A549 (cell line): Measurements from ENCODE around the gene CD22. TPM values are rescaled to one million over a fixed set of nuclear protein-coding genes. Genes with fewer than 3 reads are reported as not detected.

Experiments used
- ATAC-seq, 2 experiments: fragments of 200-7000 bp in 1 of 2; fragments of >200 bp in 1 of 2; cut with Nextera tagmentation in 1 of 2; cut with Tn5 transposase in 1 of 2; 3 replicates each; pipeline versions ENCODE4 v1.8.0 to v1.9.1; 2018 to 2020; ENCODE audit warnings: mild to moderate bottlenecking in 1 of 2, moderate library complexity in 1 of 2
- CTCF ChIA-PET: fragments of 300-600 bp; sonication (Branson Sonifier 250); formaldehyde crosslinking; extraction: SDS; loops from one replicate; lab custom pipeline; 2021; ENCODE audit warnings: antibody characterized with exemption, inconsistent platforms; lab: Yijun Ruan, JAX
- POLR2A ChIA-PET: fragments of 350-600 bp; formaldehyde crosslinking; extraction: SDS; loops from one replicate; lab custom pipeline; 2021; ENCODE audit warnings: antibody characterized with exemption, inconsistent platforms; lab: Yijun Ruan, JAX
- DNase-seq, 2 experiments: peaks; one replicate each; pipeline versions ENCODE4 v3.0.0 to v3.0.0-alpha.2; 2011 to 2016; ENCODE audit warnings: low read depth in 1 of 2, low spot score in 1 of 2
- FAIRE-seq: peaks from 2 replicates; lab custom pipeline; 2011; peaks lifted over from hg19 to GRCh38; lab: Jason Lieb, UNC
- H3K27ac ChIP-seq, 2 experiments: fragments of >200 bp; sonication (Bioruptor Twin); formaldehyde crosslinking; 3 replicates each; pipeline ENCODE4 v1.5.1; 2016 to 2017
- H3K4me1 ChIP-seq: fragments of >200 bp; sonication (Bioruptor Twin); formaldehyde crosslinking; 3 replicates; pipeline ENCODE4 v1.6.1; 2016
- H3K4me2 ChIP-seq: fragments of >200 bp; sonication (Bioruptor Twin); formaldehyde crosslinking; 3 replicates; pipeline ENCODE4 v1.6.1; 2016
- H3K4me3 ChIP-seq: fragments of >200 bp; sonication (Bioruptor Twin); formaldehyde crosslinking; 3 replicates; pipeline ENCODE4 v1.5.1; 2016
- H3K9me3 ChIP-seq: fragments of >200 bp; sonication (Bioruptor Twin); formaldehyde crosslinking; 3 replicates; pipeline ENCODE4 v1.6.1; 2016
- ATOH8 ChIP-seq: fragments of 250-450 bp; sonication (Bioruptor Pico); IDR thresholded peaks from 2 replicates; pipeline ENCODE4 v1.5.0; 2020; ENCODE audit warnings: low read depth, mild to moderate bottlenecking, moderate library complexity
- BCL3 ChIP-seq: fragments of >200 bp; sonication (Bioruptor Twin); formaldehyde crosslinking; IDR thresholded peaks from 3 replicates; pipeline ENCODE4 v1.6.1; 2016
- BHLHE40 ChIP-seq: IDR thresholded peaks from 2 replicates; pipeline ENCODE4 v1.6.1; 2012; ENCODE audit warnings: low read depth, low read length, inconsistent platforms
- CBX2 ChIP-seq: fragments of 200-600 bp; sonication (generic); IDR thresholded peaks from 2 replicates; pipeline ENCODE4 v1.6.1; 2016; ENCODE audit warnings: low read depth, mild to moderate bottlenecking, borderline replicate concordance
- CEBPB ChIP-seq, 2 experiments: fragments of >200 bp in 1 of 2; sonication (Bioruptor Twin) in 1 of 2; formaldehyde crosslinking in 1 of 2; IDR thresholded peaks; 2 replicates each; pipeline ENCODE4 v1.6.1; 2012 to 2016
- CHD2 ChIP-seq: fragments of 150-350 bp; IDR thresholded peaks from 2 replicates; pipeline ENCODE4 v1.6.1; 2014; ENCODE audit warnings: low read length; ENCODE audit not compliant: partially characterized antibody
- CHD4 ChIP-seq: fragments of 200-600 bp; sonication (generic); IDR thresholded peaks from 2 replicates; pipeline ENCODE4 v1.6.1; 2016; ENCODE audit warnings: antibody characterized with exemption, mild to moderate bottlenecking, borderline replicate concordance
- E2F6 ChIP-seq: IDR thresholded peaks from 2 replicates; pipeline ENCODE4 v1.6.1; 2012; ENCODE audit warnings: low read depth, borderline replicate concordance
- ELK1 ChIP-seq: fragments of 150-350 bp; IDR thresholded peaks from 2 replicates; pipeline ENCODE4 v1.6.1; 2014; ENCODE audit warnings: low read depth, mild to moderate bottlenecking, low read length
- FOSB ChIP-seq: fragments of 250-450 bp; sonication (Bioruptor Pico); IDR thresholded peaks from 2 replicates; pipeline ENCODE4 v1.5.0; 2020; ENCODE audit warnings: mild to moderate bottlenecking, moderate library complexity
- GATA3 ChIP-seq: IDR thresholded peaks from 2 replicates; pipeline ENCODE4 v1.6.1; 2012; ENCODE audit warnings: borderline replicate concordance
- HDAC2 ChIP-seq: fragments of 200-600 bp; sonication (generic); IDR thresholded peaks from 2 replicates; pipeline ENCODE4 v1.6.1; 2016
- HOXA7 ChIP-seq: fragments of 250-450 bp; sonication (Bioruptor Pico); IDR thresholded peaks from 2 replicates; pipeline ENCODE4 v1.5.0; 2020; ENCODE audit warnings: mild to moderate bottlenecking, moderate library complexity
- KDM1A ChIP-seq: fragments of 200-600 bp; sonication (generic); IDR thresholded peaks from 2 replicates; pipeline ENCODE4 v1.6.1; 2016; ENCODE audit warnings: low read depth, mild to moderate bottlenecking
- KDM5A ChIP-seq: fragments of 200-600 bp; sonication (generic); IDR thresholded peaks from 2 replicates; pipeline ENCODE4 v1.6.1; 2016; ENCODE audit warnings: antibody characterized with exemption, mild to moderate bottlenecking
- MYC ChIP-seq: IDR thresholded peaks from 2 replicates; pipeline ENCODE4 v1.6.1; 2012; ENCODE audit warnings: mild to moderate bottlenecking, inconsistent platforms, low read length, improper control_type of control experiment, borderline replicate concordance
- NPAS2 ChIP-seq: fragments of 250-450 bp; sonication (Bioruptor Pico); IDR thresholded peaks from 2 replicates; pipeline ENCODE4 v1.8.0; 2022; ENCODE audit warnings: mild to moderate bottlenecking, moderate library complexity, borderline replicate concordance
- NR3C1 ChIP-seq: fragments of >200 bp; sonication (Bioruptor Twin); formaldehyde crosslinking; IDR thresholded peaks from 3 replicates; pipeline ENCODE4 v1.6.1; 2017
- PBX3 ChIP-seq: IDR thresholded peaks from 2 replicates; pipeline ENCODE4 v1.6.1; 2012
- PHF8 ChIP-seq: fragments of 200-600 bp; sonication (generic); IDR thresholded peaks from 2 replicates; pipeline ENCODE4 v1.6.1; 2016; ENCODE audit warnings: low read depth, mild to moderate bottlenecking, antibody characterized with exemption, moderate library complexity, borderline replicate concordance
- POLR2A ChIP-seq: IDR thresholded peaks from 2 replicates; pipeline ENCODE4 v1.6.1; 2012; ENCODE audit warnings: mild to moderate bottlenecking, low read length
- POLR2AphosphoS2 ChIP-seq: conservative IDR thresholded peaks from 2 replicates; pipeline ENCODE4 v1.6.1; 2012; ENCODE audit warnings: low read length, improper control_type of control experiment, inconsistent platforms
- RAD21 ChIP-seq, 2 experiments: fragments of >200 bp in 1 of 2; sonication (Bioruptor Twin) in 1 of 2; formaldehyde crosslinking in 1 of 2; IDR thresholded peaks in 1 of 2; conservative IDR thresholded peaks in 1 of 2; 2 replicates in 1 of 2; 3 replicates in 1 of 2; pipeline ENCODE4 v1.6.1; 2012 to 2018; ENCODE audit warnings: inconsistent platforms in 1 of 2
- RARB ChIP-seq: fragments of 250-450 bp; sonication (Bioruptor Pico); IDR thresholded peaks from 2 replicates; pipeline ENCODE4 v1.8.0; 2021; ENCODE audit warnings: mild to moderate bottlenecking, moderate library complexity
- RFX5 ChIP-seq: fragments of 450-650 bp; IDR thresholded peaks from 2 replicates; pipeline ENCODE4 v1.7.1; 2014; ENCODE audit warnings: antibody characterized with exemption, mild to moderate bottlenecking, moderate library complexity
- SREBF2 ChIP-seq: fragments of 450-650 bp; IDR thresholded peaks from 2 replicates; pipeline ENCODE4 v1.6.1; 2014; ENCODE audit warnings: mild to moderate bottlenecking, moderate library complexity
- TFCP2L1 ChIP-seq: fragments of 250-450 bp; sonication (Bioruptor Pico); IDR thresholded peaks from 2 replicates; pipeline ENCODE4 v1.5.0; 2021; ENCODE audit warnings: mild to moderate bottlenecking
- USF2 ChIP-seq: fragments of 450-650 bp; IDR thresholded peaks from 2 replicates; pipeline ENCODE4 v1.6.1; 2014; ENCODE audit warnings: antibody characterized with exemption
- ZC3H11A ChIP-seq: fragments of 450-650 bp; IDR thresholded peaks from 2 replicates; pipeline ENCODE4 v1.6.1; 2014; ENCODE audit warnings: antibody characterized with exemption, mild to moderate bottlenecking
- ZFP36 ChIP-seq: fragments of 450-650 bp; IDR thresholded peaks from 2 replicates; pipeline ENCODE4 v1.6.1; 2014; ENCODE audit warnings: borderline replicate concordance; ENCODE audit not compliant: partially characterized antibody
- WGBS: methylation state at CpG from one replicate; pipeline ENCODE4 v1.1.6; 2017; ENCODE audit errors: missing lambda C conversion rate; 5-methylcytosine and 5-hydroxymethylcytosine counted together
- polyA minus RNA-seq: library from RNA; depleted of rRNA, polyadenylated mRNA; stranded (reverse); fragments of >200 nt; gene quantifications from 2 replicates; pipeline ENCODE4 v1.2.3, GENCODE V29; 2011; rRNA and poly(A)+ RNA removed
- polyA plus RNA-seq, 4 experiments: library from polyadenylated mRNA; depleted of rRNA in 3 of 4; stranded (reverse); fragments of >200 nt; fragmentation: RNase III in 1 of 4; extraction: RNeasy Plus Mini Kit Qiagen cat#74134 plus additional on column Dnase treatment in 1 of 4; gene quantifications; 2 replicates in 3 of 4; 3 replicates in 1 of 4; pipeline ENCODE4 v1.2.3, GENCODE V29; 2011 to 2017

Gene CD22
- polyA plus RNA-seq (2011; rRNA removed): 0.14 and 0.29 TPM in 2 replicates
- polyA plus RNA-seq (2012; cell fraction: cytosol; rRNA removed): 0.03 and 0.20 TPM in 2 replicates
- 0.18 TPM in 1 of 2 replicates, not detected in the other for polyA plus RNA-seq (2012; cell fraction: nucleus; rRNA removed)
- polyA plus RNA-seq (2017; fragmentation: RNase III; extraction: RNeasy Plus Mini Kit Qiagen cat#74134 plus additional on column Dnase treatment): 0.05 TPM in 1 of 3 replicates, not detected in the others
- polyA minus RNA-seq: not detected in 2 replicates

GRCh38 chr19:35328851-35329285, at the start of gene CD22:
CD22 (plus strand) TSS chr19:35329187; CDS start chr19:35332041, 2,854 bp downstream.
- Histone ChIP-seq H3K4me2 (no peak within 1 kb of the TSS), H3K4me1 (no peaks in the 10 kb centered on the region), H3K9me3 (no peaks in the 10 kb centered on the region), H3K27ac (no peak within 1 kb of the TSS)
- no peak for ATAC-seq
- DNase-seq: no peak
- no peak for FAIRE-seq
- POLR2A ChIA-PET: no interaction called here
- WGBS: 69% methylated on average over 12 of the region's 12 CpGs
- TF ChIP-seq BCL3: no peak
- no peak for TF ChIP-seq CHD4
- TF ChIP-seq CEBPB (IDR thresholded peaks at IDR 0.05): no peak
- TF ChIP-seq PHF8: no peak
- no peak for TF ChIP-seq PBX3
- no peak for TF ChIP-seq CBX2
- TF ChIP-seq CHD2: no peak
- TF ChIP-seq RFX5: no peak
- TF ChIP-seq ZC3H11A: no peak
- TF ChIP-seq USF2: no peak
- no peak for TF ChIP-seq KDM1A
- no peak for TF ChIP-seq RAD21 (conservative IDR thresholded peaks at IDR 0.05 in 1 of 2, IDR thresholded peaks at IDR 0.05 in 1 of 2)
- TF ChIP-seq RARB (CRISPR knock-in tag): no peak
- TF ChIP-seq TFCP2L1: no peak
- TF ChIP-seq ELK1: no peak
- no peak for TF ChIP-seq E2F6
- TF ChIP-seq GATA3: no peak
- TF ChIP-seq FOSB (CRISPR knock-in tag): no peak
- no peak for TF ChIP-seq HDAC2
- TF ChIP-seq NR3C1: no peak
- TF ChIP-seq, all 56 proteins: peak for 0
- CTCF ChIA-PET: interaction anchor here (1.0 to 1.3 kb wide), 2 partner anchors 24 to 140 kb away, joined by 3 to 5 read pairs; no protein-coding TSS in a partner anchor
- no peak within 1 kb of the TSS for H3K4me3 ChIP-seq

GRCh38 chr19:35279374-35279773, 49.6 kb upstream of the CD22 start:
- DNase-seq: no peak
- Histone ChIP-seq H3K4me3 (no peak overlapping the region), H3K4me2 (no peak overlapping the region), H3K27ac (no peak overlapping the region), H3K9me3 (no peaks in the 10 kb centered on the region), H3K4me1 (no peaks in the 10 kb centered on the region)
- ATAC-seq: no peak
- POLR2A ChIA-PET: no interaction called here
- WGBS: 84% methylated on average over 11 of the region's 11 CpGs
- FAIRE-seq: no peak
- CTCF ChIA-PET: interaction anchor here (0.7 to 10.6 kb wide), 4 partner anchors 9 to 126 kb away, joined by 3 to 97 read pairs (median 5); partner anchors contain the start of gene USF2
- TF ChIP-seq KDM5A: no peak
- no peak for TF ChIP-seq ZFP36
- no peak for TF ChIP-seq HOXA7 (CRISPR knock-in tag)
- no peak for TF ChIP-seq BHLHE40
- no peak for TF ChIP-seq POLR2AphosphoS2
- TF ChIP-seq SREBF2: no peak
- no peak for TF ChIP-seq CHD2
- no peak for TF ChIP-seq ELK1
- no peak for TF ChIP-seq RARB (CRISPR knock-in tag)
- no peak for TF ChIP-seq ATOH8 (CRISPR knock-in tag)
- TF ChIP-seq NPAS2 (CRISPR knock-in tag): no peak
- TF ChIP-seq POLR2A: no peak; the same call in 1 of the 2 replicates
- no peak for TF ChIP-seq MYC
